HTERT RPE-1 (cell line): Measurements from ENCODE around the gene ST6GALNAC1.
"Not testable (repeated sequence)": the region's sequence is repeated elsewhere in the genome, so short reads cannot be mapped to it uniquely, and the experiment has no call there.

Source experiments
- in situ Hi-C: fragments of 300-500 bp; cut with MboI; formaldehyde crosslinking; loops from 4 replicates; pipeline ENCODE4 v1.14.3; 2020; ENCODE audit warnings: low sequenced_read_pairs

ST6GALNAC1 gene

DNA sequence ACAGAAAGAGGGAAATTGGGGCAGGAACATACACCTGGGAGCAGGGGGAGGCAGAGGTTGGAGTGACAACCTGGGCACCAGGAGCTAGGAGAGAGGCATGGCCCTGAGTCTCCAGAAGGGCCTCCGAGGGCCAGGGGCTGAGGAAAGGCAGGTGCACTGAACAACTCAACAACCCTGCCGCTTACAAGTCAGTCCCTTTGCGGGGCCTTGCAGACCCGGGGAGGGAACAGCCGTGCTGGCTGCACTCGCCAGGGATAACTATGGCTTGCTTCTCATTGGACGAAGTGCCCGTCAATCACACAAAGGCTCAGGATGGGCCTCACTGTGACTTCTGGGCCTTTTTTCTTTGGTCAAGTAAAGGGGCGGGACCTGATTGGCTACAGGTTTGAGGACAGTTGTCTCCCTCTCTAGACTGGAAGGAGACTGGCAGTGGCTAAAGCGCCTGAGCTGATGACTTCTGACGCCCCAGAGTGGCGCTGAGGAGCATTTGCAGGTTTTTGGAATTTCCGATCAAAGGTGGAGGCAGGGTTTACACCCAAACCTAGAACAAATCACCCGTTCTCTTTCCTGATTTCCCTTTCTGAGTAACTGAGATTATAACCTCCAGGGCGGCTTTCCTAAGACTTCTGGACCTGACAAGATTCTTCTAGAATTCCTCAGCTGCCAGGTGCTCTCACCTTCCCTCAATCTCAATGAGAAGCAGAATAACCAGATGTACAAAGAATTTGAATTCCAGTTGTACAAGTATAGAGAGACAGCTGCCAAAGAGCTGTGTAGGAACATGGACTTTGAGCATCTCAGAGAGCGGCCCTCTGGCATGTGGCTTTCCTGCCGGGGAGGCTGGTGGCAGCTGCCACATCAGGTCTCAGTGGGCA is 30.3 kb downstream of the ST6GALNAC1 start:
- in situ Hi-C loops, result no loop called here

GRCh38 chr17:76612465-76612864 is 31.1 kb downstream of the ST6GALNAC1 start:
- in situ Hi-C loops, result no loop called here

- in situ Hi-C loops, result no loop called here
Observed at GRCh38 chr17:76611758-76612157, 31.8 kb downstream of the ST6GALNAC1 start.

DNA sequence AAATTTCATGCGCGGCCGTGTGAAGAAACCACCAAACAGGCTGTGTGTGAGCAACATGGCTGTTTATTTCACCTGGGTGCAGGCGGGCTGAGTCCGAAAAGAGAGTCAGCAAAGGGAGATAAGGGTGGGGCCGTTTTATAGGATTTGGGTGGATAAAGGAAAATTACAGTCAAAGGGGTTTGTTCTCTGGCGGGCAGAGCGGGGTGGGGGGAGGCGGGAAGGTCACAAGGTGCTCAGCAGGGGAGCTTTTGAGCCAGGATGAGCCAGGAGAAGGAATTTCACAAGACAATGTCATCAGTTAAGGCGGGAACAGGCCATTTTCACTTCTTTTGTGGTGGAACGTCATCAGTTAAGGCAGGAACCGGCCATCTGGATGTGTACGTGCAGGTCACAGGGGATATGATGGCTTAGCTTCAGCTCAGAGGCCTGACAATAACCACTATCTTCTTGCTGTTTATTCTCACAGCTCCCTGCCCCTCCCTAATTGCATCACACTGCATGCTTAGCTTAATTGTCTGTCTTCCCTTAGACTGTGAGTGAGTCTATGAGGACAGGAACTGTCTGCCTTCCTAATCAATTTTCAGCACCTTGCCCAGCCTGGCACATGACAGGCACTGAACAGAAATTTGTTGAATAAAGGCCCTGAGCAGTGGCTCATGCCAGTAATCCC is 32.3 kb downstream of the ST6GALNAC1 start:
- in situ Hi-C loops, result not testable (repeated sequence)

- in situ Hi-C loops, result not testable (repeated sequence)
Observed at GRCh38 chr17:76606685-76607084, 36.9 kb downstream of the ST6GALNAC1 start.

- in situ Hi-C loops, result no loop called here
Observed at GRCh38 chr17:76601065-76601464, 42.5 kb downstream of the ST6GALNAC1 start.

- in situ Hi-C loops, result no loop called here
Observed at GRCh38 chr17:76599694-76600460, 43.7 kb downstream of the ST6GALNAC1 start.

- in situ Hi-C loops, result no loop called here
Observed at GRCh38 chr17:76598004-76598439, 45.5 kb downstream of the ST6GALNAC1 start.

GRCh38 chr17:76597156-76598003 is 46.2 kb downstream of the ST6GALNAC1 start:
- in situ Hi-C loops, result no loop called here

GRCh38 chr17:76594690-76595089 is 48.9 kb downstream of the ST6GALNAC1 start:
- in situ Hi-C loops, result no loop called here

GRCh38 chr17:76593959-76594358 is 49.6 kb downstream of the ST6GALNAC1 start:
- in situ Hi-C loops, result no loop called here

DNA sequence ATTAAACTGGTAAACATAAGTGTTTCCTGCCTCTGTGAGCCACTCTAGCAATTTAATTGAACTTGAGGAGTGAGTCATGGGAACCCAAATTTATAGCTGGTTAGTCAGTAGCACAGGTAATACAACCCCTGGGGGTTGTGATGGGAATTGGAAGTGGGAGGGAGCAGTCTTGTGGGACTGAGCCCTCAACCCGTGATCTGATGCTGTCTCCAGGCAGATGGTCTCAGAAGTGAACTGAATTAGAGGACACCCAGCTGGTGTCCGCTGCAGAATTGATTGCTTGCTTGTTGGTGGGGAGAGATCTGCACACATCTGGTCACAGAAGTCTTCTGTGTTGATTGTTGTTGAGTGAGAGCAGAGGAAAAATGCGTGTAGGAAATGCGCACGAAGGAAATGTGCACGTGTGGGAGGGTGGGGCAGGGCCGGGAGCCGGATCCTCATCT is 50.2 kb downstream of the ST6GALNAC1 start:
- in situ Hi-C loops, result no loop called here

DNA sequence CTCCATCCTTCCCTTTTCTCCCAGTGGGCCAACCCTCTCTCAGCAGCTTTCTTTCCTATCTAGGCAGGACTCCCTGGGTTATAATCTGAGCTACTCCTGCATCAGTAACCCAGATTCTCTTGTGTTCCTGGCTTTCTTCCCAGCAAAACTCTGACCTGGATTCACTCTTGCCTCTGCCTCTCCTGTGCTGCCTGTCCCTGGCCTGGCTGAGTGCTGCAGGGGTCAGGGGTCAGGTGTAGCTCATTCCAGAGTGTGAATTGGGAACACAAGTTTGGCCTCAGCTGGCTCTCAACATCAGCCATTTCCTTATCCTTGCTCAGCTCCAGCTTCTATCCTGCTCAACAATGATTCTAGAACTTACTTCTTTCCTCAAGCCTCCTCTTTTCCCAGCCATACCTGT is 55.4 kb downstream of the ST6GALNAC1 start:
- in situ Hi-C loops, result no loop called here

GRCh38 chr17:76586741-76587487 is 56.6 kb downstream of the ST6GALNAC1 start:
- in situ Hi-C loops, result no loop called here

DNA sequence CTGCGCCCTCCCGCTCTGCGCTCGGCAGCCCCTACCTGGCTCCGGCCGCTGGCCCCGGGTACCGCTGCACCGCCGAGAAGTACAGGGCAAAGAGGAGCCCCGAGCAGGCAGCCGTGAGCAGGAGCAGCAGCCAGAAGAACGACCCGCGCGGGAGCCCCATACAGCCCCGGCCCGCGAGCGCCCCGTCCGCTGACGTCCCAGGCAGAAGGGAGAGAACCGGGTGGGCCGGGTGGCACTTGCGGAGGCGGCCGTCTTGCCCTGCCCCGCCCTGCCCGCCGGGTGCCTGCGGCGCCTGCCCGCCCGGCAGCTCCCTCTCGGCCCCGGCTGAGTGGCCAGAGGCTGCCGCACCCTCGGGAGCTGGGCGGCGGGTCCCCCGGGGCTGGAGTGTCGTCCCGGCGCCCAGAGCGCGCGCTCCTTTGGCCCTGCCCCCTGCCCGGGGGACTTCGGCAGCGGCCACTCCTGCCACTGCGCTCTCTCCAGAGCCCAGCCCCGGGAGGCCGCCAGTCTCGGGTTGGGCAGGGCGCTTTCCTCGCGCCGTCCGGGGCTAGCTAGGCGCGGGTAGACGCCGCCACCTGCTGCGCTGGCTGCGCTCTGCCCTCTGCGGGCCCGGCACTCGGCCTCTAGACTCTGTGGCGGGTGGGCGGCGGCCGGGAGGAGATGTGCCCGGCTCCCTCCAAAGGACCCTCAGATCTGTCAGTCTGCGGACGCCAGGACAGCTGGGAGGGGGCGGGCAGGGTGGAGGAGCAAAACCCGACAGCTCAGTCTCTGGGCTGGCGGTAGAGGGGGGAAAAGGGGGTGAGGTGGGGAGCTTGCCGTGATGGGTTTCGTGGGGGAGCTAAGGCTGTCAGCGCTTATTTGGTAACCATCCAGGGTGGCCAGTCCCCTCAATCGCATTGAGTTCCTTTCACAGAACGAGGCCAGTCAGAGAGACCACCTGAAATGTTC is 57.6 kb downstream of the ST6GALNAC1 start, which contains the start of gene ST6GALNAC2:
TSS of gene ST6GALNAC2 (minus strand) at position 212 of the 945 bp plus-strand sequence. CDS start at position 160, 52 bp downstream.
- in situ Hi-C loops, result no loop called here

DNA sequence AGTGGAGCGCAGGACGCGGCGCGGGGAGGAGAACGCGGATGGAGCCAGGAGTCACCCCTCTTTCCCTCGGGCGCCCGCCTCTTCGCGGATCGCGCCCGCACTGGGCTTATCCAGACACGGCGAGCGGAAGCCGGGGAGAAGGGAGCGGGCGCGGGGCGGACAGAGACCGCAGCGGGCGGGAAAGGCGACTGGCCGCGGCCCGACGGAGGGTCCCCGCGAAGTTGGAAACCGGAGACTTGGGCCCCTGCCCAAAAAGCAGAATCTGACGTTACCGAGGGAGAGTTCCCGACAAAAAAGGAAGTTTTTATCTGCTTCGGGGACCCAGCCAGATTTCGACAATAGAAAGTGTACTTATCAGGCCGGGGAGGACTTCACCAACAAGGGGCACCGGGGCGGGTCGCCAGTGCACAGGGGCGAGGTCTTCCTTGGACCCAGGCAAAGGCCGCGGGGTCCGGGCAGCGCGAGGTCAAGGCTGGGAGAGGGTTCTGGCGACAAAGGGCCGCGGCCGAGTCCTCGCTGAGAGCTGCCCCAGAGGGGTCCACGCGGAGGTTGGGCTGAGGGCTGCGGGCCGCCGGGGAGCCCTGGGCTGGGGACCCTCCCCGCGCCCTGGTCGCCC is 58.4 kb downstream of the ST6GALNAC1 start:
- in situ Hi-C loops, result no loop called here

DNA sequence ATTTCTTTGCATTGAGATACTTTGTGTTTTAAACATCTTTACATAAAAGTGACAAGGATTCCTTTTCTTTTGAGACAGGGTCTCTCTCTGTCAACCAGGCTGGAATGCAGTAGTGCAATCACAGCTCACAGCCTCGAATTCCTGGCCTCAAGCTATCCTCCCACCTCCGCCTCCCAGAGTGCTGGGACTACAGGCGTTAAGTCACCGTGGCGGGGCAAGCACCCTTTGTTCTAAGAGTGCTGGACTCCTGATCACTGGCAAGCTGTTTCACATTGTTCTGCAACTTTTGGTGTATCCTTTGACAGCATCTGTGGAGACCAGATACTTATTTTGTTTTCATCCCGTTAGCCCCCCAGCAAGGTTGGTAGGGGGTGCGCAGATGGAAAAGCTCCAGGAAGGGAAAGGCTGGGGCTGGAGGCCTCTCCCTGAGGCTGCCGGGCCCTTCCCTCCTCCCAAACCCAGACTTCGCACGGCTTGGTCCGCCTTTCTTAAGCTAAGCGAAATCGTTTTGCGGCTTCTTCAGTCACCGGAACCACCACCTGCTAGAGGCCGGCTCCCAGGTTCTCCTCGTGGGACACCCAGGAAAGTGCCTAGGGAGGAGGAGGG is 59.0 kb downstream of the ST6GALNAC1 start:
- in situ Hi-C loops, result no loop called here

- in situ Hi-C loops, result no loop called here
Observed at GRCh38 chr17:76582660-76583059, 60.9 kb downstream of the ST6GALNAC1 start.
